SK-N-SH treated with all-trans-retinoic acid at 6 μM for 48 hours (cell line): Measurements from ENCODE around the gene ZSWIM6.
A peak's percentile ranks its signal among the peaks of the same experiment; 100 is the strongest.

Source experiments
- ATAC-seq: fragments of 200-7000 bp; cut with Tn5 transposase; 3 replicates; pipeline ENCODE4 v1.9.1; 2020; ENCODE audit warnings: mild to moderate bottlenecking, moderate library complexity
- BACH2 ChIP-seq: fragments of 250-450 bp; sonication (Bioruptor Pico); IDR thresholded peaks from 2 replicates; pipeline ENCODE4 v1.9.0; 2021; ENCODE audit warnings: mild to moderate bottlenecking, borderline replicate concordance
- CREB5 ChIP-seq: fragments of 250-450 bp; sonication (Bioruptor Pico); IDR thresholded peaks from 2 replicates; pipeline ENCODE4 v1.5.1; 2020; ENCODE audit warnings: low read depth, mild to moderate bottlenecking, moderate library complexity
- CSDC2 ChIP-seq: fragments of 250-450 bp; sonication (Bioruptor Pico); IDR thresholded peaks from 2 replicates; pipeline ENCODE4 v1.5.0; 2020; ENCODE audit warnings: mild to moderate bottlenecking, moderate library complexity
- ESRRG ChIP-seq: fragments of 250-450 bp; sonication (Bioruptor Pico); IDR thresholded peaks from 2 replicates; pipeline ENCODE4 v1.6.1; 2021; ENCODE audit warnings: mild to moderate bottlenecking
- GLIS3 ChIP-seq: fragments of 250-450 bp; sonication (Bioruptor Pico); IDR thresholded peaks from 2 replicates; pipeline ENCODE4 v1.5.0; 2020; ENCODE audit warnings: mild to moderate bottlenecking, moderate library complexity
- ISL1 ChIP-seq: fragments of 250-450 bp; sonication (Bioruptor Pico); IDR thresholded peaks from 2 replicates; pipeline ENCODE4 v2.1.2; 2022; ENCODE audit warnings: mild to moderate bottlenecking, moderate library complexity
- OSR1 ChIP-seq: fragments of 250-450 bp; sonication (Bioruptor Pico); IDR thresholded peaks from 2 replicates; pipeline ENCODE4 v1.8.0; 2022; ENCODE audit warnings: moderate library complexity, mild to moderate bottlenecking, inconsistent platforms
- PATZ1 ChIP-seq: fragments of 250-450 bp; sonication (Bioruptor Pico); IDR thresholded peaks from 2 replicates; pipeline ENCODE4 v1.8.0; 2020; ENCODE audit warnings: mild to moderate bottlenecking, moderate library complexity, borderline replicate concordance
- PPARA ChIP-seq: fragments of 250-450 bp; sonication (Bioruptor Pico); IDR thresholded peaks from 2 replicates; pipeline ENCODE4 v1.5.0; 2020; ENCODE audit warnings: mild to moderate bottlenecking, borderline replicate concordance
- RARB ChIP-seq: fragments of 250-450 bp; sonication (Bioruptor Pico); IDR thresholded peaks from 2 replicates; pipeline ENCODE4 v1.8.0; 2021; ENCODE audit warnings: mild to moderate bottlenecking, moderate library complexity
- SNAI2 ChIP-seq: fragments of 250-450 bp; sonication (Bioruptor Pico); IDR thresholded peaks from 2 replicates; pipeline ENCODE4 v1.5.0; 2020; ENCODE audit warnings: mild to moderate bottlenecking, moderate library complexity
- TCF4 ChIP-seq: fragments of 250-450 bp; sonication (Bioruptor Pico); IDR thresholded peaks from 2 replicates; pipeline ENCODE4 v1.8.0; 2021; ENCODE audit warnings: mild to moderate bottlenecking, moderate library complexity, borderline replicate concordance
- TOX ChIP-seq: fragments of 250-450 bp; sonication (Bioruptor Pico); IDR thresholded peaks from 2 replicates; pipeline ENCODE4 v1.8.0; 2021; ENCODE audit warnings: mild to moderate bottlenecking, moderate library complexity, borderline replicate concordance
- ZC3H10 ChIP-seq: fragments of 250-450 bp; sonication (Bioruptor Pico); IDR thresholded peaks from 2 replicates; pipeline ENCODE4 v1.5.1; 2021; ENCODE audit warnings: mild to moderate bottlenecking, moderate library complexity
- ZFP3 ChIP-seq: fragments of 250-450 bp; sonication (Bioruptor Pico); IDR thresholded peaks from 2 replicates; pipeline ENCODE4 v1.5.0; 2020; ENCODE audit warnings: mild to moderate bottlenecking, moderate library complexity
- ZFP30 ChIP-seq: fragments of 450-650 bp; formaldehyde crosslinking; IDR thresholded peaks from 2 replicates; pipeline ENCODE4 v1.5.0; 2022; ENCODE audit warnings: mild to moderate bottlenecking, moderate library complexity
- ZNF8 ChIP-seq: fragments of 450-650 bp; formaldehyde crosslinking; IDR thresholded peaks from 2 replicates; pipeline ENCODE4 v1.5.0; 2020; ENCODE audit warnings: mild to moderate bottlenecking, moderate library complexity
- TF ChIP-seq, protein P1 (sequence below): fragments of 250-450 bp; sonication (Bioruptor Pico); IDR thresholded peaks from 2 replicates; pipeline ENCODE4 v1.5.1; 2021; ENCODE audit warnings: mild to moderate bottlenecking, moderate library complexity
- TF ChIP-seq, protein P2 (sequence below): fragments of 250-450 bp; sonication (Bioruptor Pico); IDR thresholded peaks from 2 replicates; pipeline ENCODE4 v1.5.0; 2020; ENCODE audit warnings: mild to moderate bottlenecking, moderate library complexity
- TF ChIP-seq, protein P3 (sequence below): fragments of 250-450 bp; sonication (Bioruptor Pico); IDR thresholded peaks from 2 replicates; pipeline ENCODE4 v1.8.0; 2021; ENCODE audit warnings: low read depth, mild to moderate bottlenecking, moderate library complexity, borderline replicate concordance

ZSWIM6 gene

DNA sequence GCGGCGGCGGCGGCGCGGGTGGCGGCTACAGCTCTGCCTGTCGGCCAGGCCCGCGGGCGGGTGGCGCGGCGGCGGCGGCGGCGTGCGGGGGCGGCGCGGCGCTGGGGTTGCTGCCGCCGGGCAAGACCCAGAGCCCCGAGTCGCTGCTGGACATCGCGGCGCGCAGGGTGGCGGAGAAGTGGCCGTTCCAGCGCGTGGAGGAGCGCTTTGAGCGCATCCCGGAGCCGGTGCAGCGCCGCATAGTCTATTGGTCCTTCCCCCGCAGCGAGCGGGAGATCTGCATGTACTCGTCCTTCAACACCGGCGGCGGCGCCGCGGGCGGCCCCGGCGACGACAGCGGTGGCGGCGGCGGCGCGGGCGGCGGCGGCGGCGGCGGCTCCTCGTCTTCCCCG is 296 bp downstream of the ZSWIM6 start:
- ATAC-seq: no peak
- no peak for TF ChIP-seq TOX (CRISPR knock-in tag)
- TF ChIP-seq, protein P1, sequence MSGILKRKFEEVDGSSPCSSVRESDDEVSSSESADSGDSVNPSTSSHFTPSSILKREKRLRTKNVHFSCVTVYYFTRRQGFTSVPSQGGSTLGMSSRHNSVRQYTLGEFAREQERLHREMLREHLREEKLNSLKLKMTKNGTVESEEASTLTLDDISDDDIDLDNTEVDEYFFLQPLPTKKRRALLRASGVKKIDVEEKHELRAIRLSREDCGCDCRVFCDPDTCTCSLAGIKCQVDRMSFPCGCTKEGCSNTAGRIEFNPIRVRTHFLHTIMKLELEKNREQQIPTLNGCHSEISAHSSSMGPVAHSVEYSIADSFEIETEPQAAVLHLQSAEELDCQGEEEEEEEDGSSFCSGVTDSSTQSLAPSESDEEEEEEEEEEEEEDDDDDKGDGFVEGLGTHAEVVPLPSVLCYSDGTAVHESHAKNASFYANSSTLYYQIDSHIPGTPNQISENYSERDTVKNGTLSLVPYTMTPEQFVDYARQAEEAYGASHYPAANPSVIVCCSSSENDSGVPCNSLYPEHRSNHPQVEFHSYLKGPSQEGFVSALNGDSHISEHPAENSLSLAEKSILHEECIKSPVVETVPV (CRISPR knock-in tag): no peak
- no peak for TF ChIP-seq TCF4 (CRISPR knock-in tag)
- TF ChIP-seq ISL1 (CRISPR knock-in tag): no peak
- TF ChIP-seq OSR1 (CRISPR knock-in tag): no peak
- no peak for TF ChIP-seq PPARA (CRISPR knock-in tag)
- TF ChIP-seq, protein P2, sequence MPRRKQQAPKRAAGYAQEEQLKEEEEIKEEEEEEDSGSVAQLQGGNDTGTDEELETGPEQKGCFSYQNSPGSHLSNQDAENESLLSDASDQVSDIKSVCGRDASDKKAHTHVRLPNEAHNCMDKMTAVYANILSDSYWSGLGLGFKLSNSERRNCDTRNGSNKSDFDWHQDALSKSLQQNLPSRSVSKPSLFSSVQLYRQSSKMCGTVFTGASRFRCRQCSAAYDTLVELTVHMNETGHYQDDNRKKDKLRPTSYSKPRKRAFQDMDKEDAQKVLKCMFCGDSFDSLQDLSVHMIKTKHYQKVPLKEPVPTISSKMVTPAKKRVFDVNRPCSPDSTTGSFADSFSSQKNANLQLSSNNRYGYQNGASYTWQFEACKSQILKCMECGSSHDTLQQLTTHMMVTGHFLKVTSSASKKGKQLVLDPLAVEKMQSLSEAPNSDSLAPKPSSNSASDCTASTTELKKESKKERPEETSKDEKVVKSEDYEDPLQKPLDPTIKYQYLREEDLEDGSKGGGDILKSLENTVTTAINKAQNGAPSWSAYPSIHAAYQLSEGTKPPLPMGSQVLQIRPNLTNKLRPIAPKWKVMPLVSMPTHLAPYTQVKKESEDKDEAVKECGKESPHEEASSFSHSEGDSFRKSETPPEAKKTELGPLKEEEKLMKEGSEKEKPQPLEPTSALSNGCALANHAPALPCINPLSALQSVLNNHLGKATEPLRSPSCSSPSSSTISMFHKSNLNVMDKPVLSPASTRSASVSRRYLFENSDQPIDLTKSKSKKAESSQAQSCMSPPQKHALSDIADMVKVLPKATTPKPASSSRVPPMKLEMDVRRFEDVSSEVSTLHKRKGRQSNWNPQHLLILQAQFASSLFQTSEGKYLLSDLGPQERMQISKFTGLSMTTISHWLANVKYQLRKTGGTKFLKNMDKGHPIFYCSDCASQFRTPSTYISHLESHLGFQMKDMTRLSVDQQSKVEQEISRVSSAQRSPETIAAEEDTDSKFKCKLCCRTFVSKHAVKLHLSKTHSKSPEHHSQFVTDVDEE (CRISPR knock-in tag): no peak
- TF ChIP-seq CREB5 (CRISPR knock-in tag): no peak
- TF ChIP-seq ESRRG (CRISPR knock-in tag): no peak
- no peak for TF ChIP-seq ZC3H10 (CRISPR knock-in tag)
- no peak for TF ChIP-seq ZNF8 (CRISPR knock-in tag)
- TF ChIP-seq ZFP3 (CRISPR knock-in tag): no peak
- TF ChIP-seq PATZ1 (CRISPR knock-in tag): no peak
- TF ChIP-seq RARB (CRISPR knock-in tag): no peak
- no peak for TF ChIP-seq GLIS3 (CRISPR knock-in tag)
- TF ChIP-seq, protein P3, sequence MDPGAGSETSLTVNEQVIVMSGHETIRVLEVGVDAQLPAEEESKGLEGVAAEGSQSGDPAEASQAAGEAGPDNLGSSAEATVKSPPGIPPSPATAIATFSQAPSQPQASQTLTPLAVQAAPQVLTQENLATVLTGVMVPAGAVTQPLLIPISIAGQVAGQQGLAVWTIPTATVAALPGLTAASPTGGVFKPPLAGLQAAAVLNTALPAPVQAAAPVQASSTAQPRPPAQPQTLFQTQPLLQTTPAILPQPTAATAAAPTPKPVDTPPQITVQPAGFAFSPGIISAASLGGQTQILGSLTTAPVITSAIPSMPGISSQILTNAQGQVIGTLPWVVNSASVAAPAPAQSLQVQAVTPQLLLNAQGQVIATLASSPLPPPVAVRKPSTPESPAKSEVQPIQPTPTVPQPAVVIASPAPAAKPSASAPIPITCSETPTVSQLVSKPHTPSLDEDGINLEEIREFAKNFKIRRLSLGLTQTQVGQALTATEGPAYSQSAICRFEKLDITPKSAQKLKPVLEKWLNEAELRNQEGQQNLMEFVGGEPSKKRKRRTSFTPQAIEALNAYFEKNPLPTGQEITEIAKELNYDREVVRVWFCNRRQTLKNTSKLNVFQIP (CRISPR knock-in tag): no peak
- no peak for TF ChIP-seq CSDC2 (CRISPR knock-in tag)
- TF ChIP-seq BACH2: no peak

DNA sequence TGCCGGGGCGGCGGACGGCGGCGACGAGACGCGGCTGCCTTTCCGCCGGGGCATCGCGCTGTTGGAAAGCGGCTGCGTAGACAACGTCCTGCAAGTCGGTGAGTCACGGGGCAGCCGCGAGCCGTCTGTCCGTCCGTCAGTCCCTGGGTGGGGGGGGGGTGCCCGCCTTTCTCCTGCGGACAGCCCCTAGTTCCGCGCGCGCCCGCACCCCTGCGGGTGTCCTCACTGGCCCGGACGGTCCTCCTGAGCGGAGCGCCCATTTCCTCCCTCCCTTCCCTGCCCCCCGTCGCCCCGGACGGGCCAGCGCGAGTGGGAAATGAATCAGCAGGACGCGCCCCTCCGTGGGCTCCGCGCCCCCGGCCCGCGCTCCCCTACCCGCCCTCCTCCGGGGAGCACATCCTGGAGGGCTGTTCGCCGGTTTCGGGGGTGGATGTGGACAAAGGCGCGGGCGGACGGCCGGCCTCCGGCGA is 828 bp downstream of the ZSWIM6 start:
- no peak for ATAC-seq
- TF ChIP-seq ESRRG (CRISPR knock-in tag): no peak

- ATAC-seq: peak; percentile 5
- TF ChIP-seq GLIS3 (CRISPR knock-in tag) (no peak), ZFP30 (CRISPR knock-in tag) (no peak), OSR1 (CRISPR knock-in tag) (no peak), BACH2 (no peak), CREB5 (CRISPR knock-in tag) (no peak), SNAI2 (no peak), PPARA (CRISPR knock-in tag) (no peak)
- TF ChIP-seq, protein P2 (CRISPR knock-in tag): no peak
These were observed 1.4 kb downstream of the ZSWIM6 start for GRCh38 chr5:61333321-61333953.
